ENCODE results near the gene RDH5.

RDH5 gene

GRCh38 chr12:55720071-55720564 is at the start of gene RDH5:
RDH5 (plus strand) TSS chr12:55720393; CDS start chr12:55721185, 792 bp downstream.
- DNase-seq, result peak in 20 of 56 donors; percentile 11 to 67 (median 34)

GRCh38 chr12:55671746-55672145 is 48.4 kb upstream of the RDH5 start:
- no peak for DNase-seq

- no peak for DNase-seq
These were observed 46.6 kb upstream of the RDH5 start for GRCh38 chr12:55673638-55674037.

GRCh38 chr12:55675666-55676065 is 44.5 kb upstream of the RDH5 start:
- no peak for DNase-seq

- DNase-seq, result no peak
These were observed 43.5 kb upstream of the RDH5 start for GRCh38 chr12:55676707-55677106.

- no peak for DNase-seq
These were observed 40.5 kb upstream of the RDH5 start for GRCh38 chr12:55679691-55680090.

GRCh38 chr12:55681142-55682077 is 38.8 kb upstream of the RDH5 start:
- peak in 14 of 56 donors; percentile 6 to 40 (median 24) for DNase-seq

GRCh38 chr12:55682087-55682796 is 38.0 kb upstream of the RDH5 start:
- DNase-seq, result no peak

GRCh38 chr12:55683676-55684075 is 36.5 kb upstream of the RDH5 start:
- DNase-seq, result no peak

GRCh38 chr12:55684761-55685370 is 35.3 kb upstream of the RDH5 start:
- DNase-seq, result no peak

GRCh38 chr12:55685671-55686070 is 34.5 kb upstream of the RDH5 start:
- no peak for DNase-seq

- DNase-seq, result no peak
These were observed 33.7 kb upstream of the RDH5 start for GRCh38 chr12:55686366-55687010.

- DNase-seq, result peak in 1 of 56 donors; percentile 7
These were observed 32.4 kb upstream of the RDH5 start for GRCh38 chr12:55687746-55688145.

GRCh38 chr12:55688716-55689655 is 31.2 kb upstream of the RDH5 start:
- DNase-seq, result no peak

- no peak for DNase-seq
These were observed 27.4 kb upstream of the RDH5 start for GRCh38 chr12:55692631-55693322.

- no peak for DNase-seq
These were observed 26.6 kb upstream of the RDH5 start for GRCh38 chr12:55693323-55694187.

GRCh38 chr12:55694188-55694515 is 26.0 kb upstream of the RDH5 start:
- DNase-seq, result no peak

- DNase-seq, result no peak
These were observed 25.5 kb upstream of the RDH5 start for GRCh38 chr12:55694651-55695050.

GRCh38 chr12:55695349-55695748 is 24.8 kb upstream of the RDH5 start:
- no peak for DNase-seq
